Posterior vena cava (tissue), 2 donors: Measurements from ENCODE around the gene RTP3. TPM values are rescaled to one million over a fixed set of nuclear protein-coding genes. Genes with fewer than 3 reads are reported as not detected.
A peak's percentile ranks its signal among the peaks of the same experiment; 100 is the strongest.

ENCODE experiments used
- DNase-seq: peaks from one replicate; pipeline ENCODE4 v3.0.0-alpha.2; 2020; ENCODE audit warnings: low spot score
- intact Hi-C, 2 donors: fragments of 100-400 bp; cut with DNase I; formaldehyde crosslinking; loops; one replicate each; pipeline versions ENCODE4 v1.14.1 to v1.14.2; 2022 to 2023
- long read RNA-seq, 2 donors: library from polyadenylated mRNA; unstranded; transcript quantifications; one replicate each; pipeline ENCODE4 v2.0.0, GENCODE V29; 2020 to 2021
- total RNA-seq, 2 donors: library from RNA; stranded (reverse); fragmentation: NEBNext Ultra II Directional; extraction: Animal tissue kit (Norgen Biotek cat#: 25700); gene quantifications; one replicate each; pipeline ENCODE4 v1.2.1, GENCODE V29; 2021
- donor health status: DM: yes; HTN: yes; CAD: no.
- donor health status: DM: yes; HTN: yes; CAD: no.

RTP3 gene
- not detected for total RNA-seq
- long read RNA-seq, donor 1: 0 reads
- long read RNA-seq, donor 2: 0 reads

- intact Hi-C loops: no loop called here
- DNase-seq: no peak
Measured at GRCh38 chr3:46497556-46498265, at the start of gene RTP3. TSS of gene RTP3 (plus strand) at chr3:46497976. CDS start at chr3:46498063, 87 bp downstream.

- intact Hi-C loops: no loop called here
- DNase-seq: no peak
Measured at GRCh38 chr3:46448721-46449120, 49.1 kb upstream of the RTP3 start.

- intact Hi-C loops: loop anchor here in 1 of 2 donors (5.0 kb wide), 1 partner anchor 1123 kb away; no protein-coding TSS in a partner anchor
- no peak for DNase-seq
Measured at GRCh38 chr3:46449755-46450552, 47.8 kb upstream of the RTP3 start.

GRCh38 chr3:46453526-46454208 lies 44.1 kb upstream of the RTP3 start:
- DNase-seq: no peak
- intact Hi-C loops: loop anchor here in 1 of 2 donors (5.0 kb wide), 1 partner anchor 1126 kb away; no protein-coding TSS in a partner anchor

GRCh38 chr3:46454209-46454595 lies 43.6 kb upstream of the RTP3 start:
- DNase-seq: no peak
- intact Hi-C loops: loop anchor here in 1 of 2 donors (5.0 kb wide), 1 partner anchor 1127 kb away; no protein-coding TSS in a partner anchor

GRCh38 chr3:46454606-46455005 lies 43.2 kb upstream of the RTP3 start:
- no peak for DNase-seq
- intact Hi-C loops: loop anchor here in 1 of 2 donors (5.0 kb wide), 1 partner anchor 1127 kb away; no protein-coding TSS in a partner anchor

- no peak for DNase-seq
- intact Hi-C loops: no loop called here
Measured at GRCh38 chr3:46455231-46456115, 42.3 kb upstream of the RTP3 start.

- no peak for DNase-seq
Measured at GRCh38 chr3:46456118-46456517, 41.7 kb upstream of the RTP3 start.

GRCh38 chr3:46460051-46460450 lies 37.7 kb upstream of the RTP3 start:
- no peak for DNase-seq
- intact Hi-C loops: no loop called here

More at GRCh38 chr3:46456118-46456517, 41.7 kb upstream of the RTP3 start:
- intact Hi-C loops: no loop called here

- intact Hi-C loops: no loop called here
- DNase-seq: no peak
Measured at GRCh38 chr3:46462111-46462510, 35.7 kb upstream of the RTP3 start.

- DNase-seq: no peak
- intact Hi-C loops: no loop called here
Measured at GRCh38 chr3:46462511-46462910, 35.3 kb upstream of the RTP3 start.

GRCh38 chr3:46463120-46463867 lies 34.5 kb upstream of the RTP3 start:
- intact Hi-C loops: no loop called here
- no peak for DNase-seq

GRCh38 chr3:46463868-46464241 lies 33.9 kb upstream of the RTP3 start:
- intact Hi-C loops: no loop called here
- no peak for DNase-seq

- DNase-seq: peak; percentile 77
- intact Hi-C loops: no loop called here
Measured at GRCh38 chr3:46464326-46465195, 33.2 kb upstream of the RTP3 start, which contains the start of gene LTF. TSS of gene LTF (minus strand) at chr3:46464905. CDS start at chr3:46464867, 38 bp downstream.

- intact Hi-C loops: no loop called here
- DNase-seq: no peak
Measured at GRCh38 chr3:46465196-46465520, 32.6 kb upstream of the RTP3 start.

- peak; percentile 73 for DNase-seq
- intact Hi-C loops: no loop called here
Measured at GRCh38 chr3:46466273-46466672, 31.5 kb upstream of the RTP3 start.

GRCh38 chr3:46466871-46467403 lies 30.8 kb upstream of the RTP3 start:
- DNase-seq: no peak
- intact Hi-C loops: no loop called here
